A673 (cell line): Measurements from ENCODE around the gene CCSER1. TPM values are rescaled to one million over a fixed set of nuclear protein-coding genes. Genes with fewer than 3 reads are reported as not detected.

Source experiments
- BruUV-seq: library from RNA; stranded (reverse); fragments of 400-500 nt; replicated peaks from 2 replicates; lab custom pipeline; 2021; lab: Mats Ljungman, UMichigan
- CTCF ChIA-PET: fragments of 300-600 bp; sonication (Branson Sonifier 250); formaldehyde crosslinking; loops from one replicate; lab custom pipeline; 2022; ENCODE audit warnings: antibody characterized with exemption; lab: Charles Lee
- POLR2A ChIA-PET: fragments of 300-600 bp; sonication (Branson Sonifier 250); formaldehyde crosslinking; loops from one replicate; lab custom pipeline; 2022; ENCODE audit warnings: antibody characterized with exemption; ENCODE audit not compliant: low non-redundant PET; lab: Charles Lee
- DNase-seq: peaks from one replicate; pipeline ENCODE4 v3.0.0-alpha.2; 2015; ENCODE audit warnings: low spot score
- H3K27ac ChIP-seq: fragments of 200-600 bp; sonication (generic); 2 replicates; pipeline ENCODE4 v1.5.1; 2016; ENCODE audit warnings: mixed run types, low read depth, mild to moderate bottlenecking, mixed read lengths, antibody characterized with exemption, low read length; ENCODE audit not compliant: poor library complexity, severe bottlenecking
- H3K27me3 ChIP-seq: fragments of 200-600 bp; sonication (generic); replicated peaks from 2 replicates; pipeline ENCODE4 v1.6.1; 2017; ENCODE audit warnings: mixed run types, low read depth, mild to moderate bottlenecking, mixed read lengths, antibody characterized with exemption, low read length; ENCODE audit not compliant: insufficient read depth, poor library complexity
- H3K36me3 ChIP-seq: fragments of 200-600 bp; sonication (generic); 2 replicates; pipeline ENCODE4 v1.6.1; 2016; ENCODE audit warnings: mixed run types, mild to moderate bottlenecking, mixed read lengths, antibody characterized with exemption, low read length; ENCODE audit not compliant: insufficient read depth, poor library complexity, severe bottlenecking
- H3K4me1 ChIP-seq: fragments of 200-600 bp; sonication (generic); 2 replicates; pipeline ENCODE4 v1.6.1; 2017; ENCODE audit warnings: mixed run types, mild to moderate bottlenecking, mixed read lengths, antibody characterized with exemption, low read length; ENCODE audit not compliant: insufficient read depth, poor library complexity, severe bottlenecking
- H3K4me3 ChIP-seq: fragments of 200-600 bp; sonication (generic); 2 replicates; pipeline ENCODE4 v1.5.1; 2016; ENCODE audit warnings: low read depth, mixed run types, mild to moderate bottlenecking, mixed read lengths, low read length; ENCODE audit not compliant: poor library complexity, severe bottlenecking
- H3K9me3 ChIP-seq: fragments of 200-600 bp; sonication (generic); 2 replicates; pipeline ENCODE4 v1.6.1; 2016; ENCODE audit warnings: mixed run types, low read depth, mild to moderate bottlenecking, mixed read lengths, antibody characterized with exemption, low read length; ENCODE audit not compliant: poor library complexity, severe bottlenecking
- CTCF ChIP-seq: fragments of 300-800, 200-600 bp; sonication (generic); conservative IDR thresholded peaks from 2 replicates; pipeline ENCODE4 v1.5.1; 2017; ENCODE audit warnings: low read depth, mild to moderate bottlenecking, antibody characterized with exemption, low read length, moderate library complexity, mixed read lengths
- EZH2 ChIP-seq: fragments of 200-600 bp; sonication (generic); IDR thresholded peaks from 2 replicates; pipeline ENCODE4 v1.6.1; 2017; ENCODE audit warnings: borderline replicate concordance, low read depth, mild to moderate bottlenecking, mixed read lengths, antibody characterized with exemption, low read length; ENCODE audit not compliant: poor library complexity, severe bottlenecking
- intact Hi-C: fragments of 100-400 bp; cut with micrococcal nuclease; formaldehyde crosslinking; loops from one replicate; pipeline ENCODE4 v1.10.0; 2022; ENCODE audit not compliant: unreplicated experiment
- total RNA-seq: library from RNA; stranded (reverse); gene quantifications from 2 replicates; pipeline ENCODE4 v1.2.3, GENCODE V29; 2021

The CCSER1 gene
- total RNA-seq, 1 experiment from 2014 or later: not detected

GRCh38 chr4:90112715-90113114 lies 14.5 kb upstream of the CCSER1 start:
- no TSS peak for BruUV-seq
- intact Hi-C loops: no loop called here

GRCh38 chr4:90113881-90114457 lies 13.2 kb upstream of the CCSER1 start:
- no peaks in the 10 kb centered on the region for H3K4me1 ChIP-seq
- no TSS peak for BruUV-seq
- CTCF ChIA-PET: no interaction called here
- TF ChIP-seq EZH2: no peak
- no peaks in the 10 kb centered on the region for H3K36me3 ChIP-seq
- no peaks in the 10 kb centered on the region for H3K27me3 ChIP-seq
- DNase-seq: no peak
- POLR2A ChIA-PET: no interaction called here
- H3K9me3 ChIP-seq: no peaks in the 10 kb centered on the region
- H3K27ac ChIP-seq: no peak overlapping the region
- no peak overlapping the region for H3K4me3 ChIP-seq
- intact Hi-C loops: no loop called here

More at GRCh38 chr4:90112715-90113114, 14.5 kb upstream of the CCSER1 start:
- no peak overlapping the region for H3K4me3 ChIP-seq
- no peaks in the 10 kb centered on the region for H3K4me1 ChIP-seq
- H3K27me3 ChIP-seq: no peaks in the 10 kb centered on the region
- H3K27ac ChIP-seq: no peak overlapping the region
- POLR2A ChIA-PET: no interaction called here
- TF ChIP-seq EZH2 (no peak), CTCF (no peak)
- H3K9me3 ChIP-seq: no peaks in the 10 kb centered on the region
- no peaks in the 10 kb centered on the region for H3K36me3 ChIP-seq
- CTCF ChIA-PET: no interaction called here
- no peak for DNase-seq

- CTCF ChIA-PET: no interaction called here
Measured at GRCh38 chr4:90118527-90119195, 8.5 kb upstream of the CCSER1 start.

More at GRCh38 chr4:90118527-90119195, 8.5 kb upstream of the CCSER1 start:
- no peaks in the 10 kb centered on the region for H3K4me1 ChIP-seq
- intact Hi-C loops: no loop called here
- H3K36me3 ChIP-seq: no peaks in the 10 kb centered on the region
- H3K27me3 ChIP-seq: no peaks in the 10 kb centered on the region
- no peaks in the 10 kb centered on the region for H3K9me3 ChIP-seq
- no peak for DNase-seq
- no peak overlapping the region for H3K27ac ChIP-seq
- TF ChIP-seq CTCF: no peak
- no peak for TF ChIP-seq EZH2
- no TSS peak for BruUV-seq
- no peak overlapping the region for H3K4me3 ChIP-seq
- POLR2A ChIA-PET: no interaction called here
